ENCODE measurements around the gene OR2M5. TPM values are rescaled to one million over a fixed set of nuclear protein-coding genes. Genes with fewer than 3 reads are reported as not detected.

OR2M5 gene
- total RNA-seq, 1 experiment from 2014 or later = not detected

DNA sequence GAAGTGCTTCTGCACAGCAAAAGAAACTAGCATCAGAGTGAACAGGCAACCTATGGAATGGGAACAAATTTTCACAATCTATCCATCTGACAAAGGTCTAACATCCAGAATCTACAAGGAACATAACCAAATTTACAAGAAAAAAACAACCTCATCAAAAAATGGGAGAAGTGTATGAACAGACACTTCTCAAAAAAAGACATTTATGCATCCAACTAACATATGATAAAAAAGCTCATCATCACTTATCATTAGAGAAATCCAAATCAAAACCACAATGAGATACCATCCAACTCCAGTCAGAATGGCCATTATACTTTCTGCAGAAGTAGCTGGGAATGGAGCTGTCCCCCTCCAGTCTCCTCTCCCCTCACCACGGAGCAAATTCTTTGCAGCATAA lies 49.2 kb downstream of the OR2M5 start:
- no TSS peak for BruUV-seq (replicated peaks)
- H3K27ac ChIP-seq (ENCODE audit: low read depth, low read length, poor library complexity, severe bottlenecking) = no peak overlapping the region
- no peaks in the 10 kb centered on the region for H3K4me1 ChIP-seq (ENCODE audit: insufficient read depth, low read length, poor library complexity, severe bottlenecking)
- intact Hi-C loops (cut with micrococcal nuclease; ENCODE audit: unreplicated experiment) = no loop called here
- POLR2A ChIA-PET (ENCODE audit: low non-redundant PET) = no interaction called here
- CTCF ChIA-PET = no interaction called here
- TF ChIP-seq EZH2 (IDR thresholded peaks at IDR 0.05; ENCODE audit: borderline replicate concordance, low read depth, low read length, poor library complexity, severe bottlenecking) = no peak
- TF ChIP-seq, protein P1, sequence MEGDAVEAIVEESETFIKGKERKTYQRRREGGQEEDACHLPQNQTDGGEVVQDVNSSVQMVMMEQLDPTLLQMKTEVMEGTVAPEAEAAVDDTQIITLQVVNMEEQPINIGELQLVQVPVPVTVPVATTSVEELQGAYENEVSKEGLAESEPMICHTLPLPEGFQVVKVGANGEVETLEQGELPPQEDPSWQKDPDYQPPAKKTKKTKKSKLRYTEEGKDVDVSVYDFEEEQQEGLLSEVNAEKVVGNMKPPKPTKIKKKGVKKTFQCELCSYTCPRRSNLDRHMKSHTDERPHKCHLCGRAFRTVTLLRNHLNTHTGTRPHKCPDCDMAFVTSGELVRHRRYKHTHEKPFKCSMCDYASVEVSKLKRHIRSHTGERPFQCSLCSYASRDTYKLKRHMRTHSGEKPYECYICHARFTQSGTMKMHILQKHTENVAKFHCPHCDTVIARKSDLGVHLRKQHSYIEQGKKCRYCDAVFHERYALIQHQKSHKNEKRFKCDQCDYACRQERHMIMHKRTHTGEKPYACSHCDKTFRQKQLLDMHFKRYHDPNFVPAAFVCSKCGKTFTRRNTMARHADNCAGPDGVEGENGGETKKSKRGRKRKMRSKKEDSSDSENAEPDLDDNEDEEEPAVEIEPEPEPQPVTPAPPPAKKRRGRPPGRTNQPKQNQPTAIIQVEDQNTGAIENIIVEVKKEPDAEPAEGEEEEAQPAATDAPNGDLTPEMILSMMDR (conservative IDR thresholded peaks at IDR 0.05; ENCODE audit: low read depth, low read length) = no peak
- no peak overlapping the region for H3K4me3 ChIP-seq (ENCODE audit: low read depth, low read length, poor library complexity, severe bottlenecking)
- H3K9me3 ChIP-seq (ENCODE audit: low read depth, low read length, poor library complexity, severe bottlenecking) = peaks cover 8% of the 10 kb centered on the region
- DNase-seq (ENCODE audit: low spot score) = no peak
- no peaks in the 10 kb centered on the region for H3K36me3 ChIP-seq (ENCODE audit: insufficient read depth, low read length, poor library complexity, severe bottlenecking)
- H3K27me3 ChIP-seq (replicated peaks; ENCODE audit: insufficient read depth, low read depth, low read length, poor library complexity) = no peaks in the 10 kb centered on the region

Other genes with a start within 250 kb of the OR2M5 start
- gene OR2W3, start 249.6 kb upstream of the OR2M5 start, total RNA-seq (2021) = not detected in 2 replicates
- gene OR2T8, start 224.9 kb upstream of the OR2M5 start, total RNA-seq (2021) = not detected in 2 replicates
- gene OR2AJ1, start 220.3 kb upstream of the OR2M5 start, total RNA-seq (2021) = not detected in 2 replicates
- gene OR2L8, start 196.3 kb upstream of the OR2M5 start, total RNA-seq (2021) = not detected in 2 replicates
- gene OR2AK2, start 179.9 kb upstream of the OR2M5 start, total RNA-seq (2021) = not detected in 2 replicates
- gene OR2L5, start 131.5 kb upstream of the OR2M5 start, total RNA-seq (2021) = not detected in 2 replicates
- 0.13 TPM in 1 of 2 replicates, not detected in the other for gene OR2L2, start 115.1 kb upstream of the OR2M5 start, total RNA-seq (2021)
- not detected in 2 replicates for gene OR2L3, start 98.3 kb upstream of the OR2M5 start, total RNA-seq (2021)
- gene OR2L13, start 50.0 kb upstream of the OR2M5 start, total RNA-seq (2021) = not detected in 2 replicates
- not detected in 2 replicates for gene OR2M2, start 29.7 kb downstream of the OR2M5 start, total RNA-seq (2021)
- gene OR2M3, start 52.1 kb downstream of the OR2M5 start, total RNA-seq (2021) = 0.15 and 0.19 TPM in 2 replicates
- gene OR2M4, start 86.3 kb downstream of the OR2M5 start, total RNA-seq (2021) = 0.11 and 0.13 TPM in 2 replicates
- gene OR2T33, start 132.8 kb downstream of the OR2M5 start, total RNA-seq (2021) = not detected in 2 replicates
- not detected in 2 replicates for gene OR2T12, start 158.3 kb downstream of the OR2M5 start, total RNA-seq (2021)
- gene OR2M7, start 179.4 kb downstream of the OR2M5 start, total RNA-seq (2021) = not detected in 2 replicates
- not detected in 2 replicates for gene OR14C36, start 203.6 kb downstream of the OR2M5 start, total RNA-seq (2021)
- not detected in 2 replicates for gene OR2T4, start 216.5 kb downstream of the OR2M5 start, total RNA-seq (2021)
- gene OR2T6, start 230.6 kb downstream of the OR2M5 start, total RNA-seq (2021) = not detected in 2 replicates